ENCODE results near the gene NPAS3.

NPAS3 gene

DNA sequence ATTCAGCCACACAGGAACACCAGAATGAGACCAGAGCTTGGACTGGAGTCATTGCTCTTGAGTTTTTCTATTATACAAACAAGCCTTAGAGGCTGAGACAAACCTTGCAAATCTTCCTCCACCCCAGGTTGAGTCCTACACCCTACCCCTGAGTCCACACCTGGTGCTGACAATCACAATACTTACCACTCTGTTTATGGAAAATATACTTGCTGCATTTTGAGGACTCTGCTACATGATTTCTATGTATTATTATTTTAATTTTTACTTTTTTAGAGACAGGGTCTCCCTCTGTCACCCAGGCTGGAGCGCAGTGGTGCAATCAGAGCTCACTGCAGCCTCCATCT lies 910.7 kb downstream of the NPAS3 start:
- no peak for DNase-seq

DNA sequence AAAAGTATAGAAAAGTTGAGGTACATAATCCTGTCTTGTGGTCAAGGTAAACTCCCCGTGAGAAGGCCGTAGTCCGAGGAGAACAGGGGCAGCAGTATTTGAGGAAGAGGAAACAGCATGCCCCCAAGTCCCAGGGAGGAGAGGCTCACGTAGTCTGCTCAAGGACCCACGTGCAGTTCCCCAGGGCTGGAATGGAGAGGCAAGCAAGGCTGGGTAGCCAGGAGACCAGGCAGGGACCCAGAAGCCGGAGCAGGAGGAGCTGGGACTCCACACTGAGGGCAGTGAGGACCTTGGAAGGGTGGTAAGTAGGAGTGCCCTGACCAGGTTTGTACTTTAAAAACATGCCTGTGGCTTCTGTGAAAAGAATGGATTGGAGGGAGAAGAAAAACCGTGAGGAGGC lies 912.1 kb downstream of the NPAS3 start:
- no peak for DNase-seq

- DNase-seq = no peak
These were observed 912.7 kb downstream of the NPAS3 start for GRCh38 chr14:33851366-33851765.

DNA sequence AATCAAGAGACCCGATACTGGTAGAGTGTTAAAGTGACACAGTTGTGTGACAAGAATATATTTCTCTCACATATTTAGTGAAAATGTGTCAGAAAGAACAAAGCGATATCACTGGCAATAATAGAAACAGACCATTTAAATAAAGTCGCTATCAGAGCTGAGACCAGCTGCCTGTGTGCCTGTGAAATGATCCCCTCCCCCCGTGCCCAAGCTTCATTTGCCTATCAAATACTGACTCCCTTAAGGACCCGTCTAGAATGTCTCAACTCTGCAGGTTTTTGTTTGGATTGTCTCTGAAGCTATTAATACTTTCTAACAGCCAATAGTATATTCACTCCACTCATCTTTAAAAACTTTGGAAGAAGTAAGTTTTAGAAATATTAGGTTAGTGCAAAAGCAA lies 913.3 kb downstream of the NPAS3 start:
- DNase-seq = no peak

Measured in NCI-H1930 (cell line).